ENCODE data around the gene ZNF24. TPM values are rescaled to one million over a fixed set of nuclear protein-coding genes. Genes with fewer than 3 reads are reported as not detected.
A peak's percentile ranks its signal among the peaks of the same experiment; 100 is the strongest.

Gene ZNF24
- total RNA-seq, 6 experiments from 2014 or later = 34.4 to 40.0 (median 36.1) TPM

- peaks cover 23% of the 10 kb centered on the region for H3K27me3 Mint-ChIP-seq (ENCODE audit: insufficient read depth)
- DNase-seq = peak; percentile 42
- peak; percentile 26; the same call in 1 of the 2 replicates for TF ChIP-seq CTCF (IDR thresholded peaks at IDR 0.05)
- peak overlapping the region; percentile 68 for H3K4me3 Mint-ChIP-seq
- peaks cover 15% of the 10 kb centered on the region for H3K4me1 Mint-ChIP-seq (ENCODE audit: low read depth)
- H3K27ac Mint-ChIP-seq = no peak overlapping the region
- H3K36me3 Mint-ChIP-seq (ENCODE audit: low read depth) = no peaks in the 10 kb centered on the region
- peaks cover 9% of the 10 kb centered on the region for H3K9me3 Mint-ChIP-seq
These were observed 33.8 kb upstream of the ZNF24 start for GRCh38 chr18:35377875-35378573.

GRCh38 chr18:35376742-35377695 is 32.8 kb upstream of the ZNF24 start, which contains the start of gene ZNF396:
ZNF396 (minus strand) TSS chr18:35377337; CDS start chr18:35374292, 3,045 bp downstream.
- peaks cover 23% of the 10 kb centered on the region for H3K4me1 Mint-ChIP-seq (ENCODE audit: low read depth)
- peaks cover 23% of the 10 kb centered on the region for H3K27me3 Mint-ChIP-seq (ENCODE audit: insufficient read depth)
- H3K27ac Mint-ChIP-seq = no peak within 1 kb of the TSS
- DNase-seq = no peak
- H3K36me3 Mint-ChIP-seq (ENCODE audit: low read depth) = no peaks in the 10 kb centered on the region
- H3K4me3 Mint-ChIP-seq = peak within 1 kb of the TSS; percentile 68
- TF ChIP-seq CTCF (IDR thresholded peaks at IDR 0.05) = no peak
- H3K9me3 Mint-ChIP-seq = peaks cover 5% of the 10 kb centered on the region

- no peak overlapping the region for H3K27ac Mint-ChIP-seq
- H3K9me3 Mint-ChIP-seq = peaks cover 2% of the 10 kb centered on the region
- TF ChIP-seq CTCF (IDR thresholded peaks at IDR 0.05) = no peak
- peak overlapping the region; percentile 64 for H3K4me3 Mint-ChIP-seq
- no peak for DNase-seq
- H3K27me3 Mint-ChIP-seq (ENCODE audit: insufficient read depth) = peaks cover 20% of the 10 kb centered on the region
- no peaks in the 10 kb centered on the region for H3K36me3 Mint-ChIP-seq (ENCODE audit: low read depth)
- H3K4me1 Mint-ChIP-seq (ENCODE audit: low read depth) = peaks cover 29% of the 10 kb centered on the region
These were observed 32.1 kb upstream of the ZNF24 start for GRCh38 chr18:35376393-35376741.

GRCh38 chr18:35374708-35375107 is 30.5 kb upstream of the ZNF24 start:
- peaks cover 20% of the 10 kb centered on the region for H3K27me3 Mint-ChIP-seq (ENCODE audit: insufficient read depth)
- no peak overlapping the region for H3K27ac Mint-ChIP-seq
- no peak for DNase-seq
- H3K4me3 Mint-ChIP-seq = no peak overlapping the region
- no peaks in the 10 kb centered on the region for H3K9me3 Mint-ChIP-seq
- TF ChIP-seq CTCF (IDR thresholded peaks at IDR 0.05) = no peak
- no peaks in the 10 kb centered on the region for H3K36me3 Mint-ChIP-seq (ENCODE audit: low read depth)
- peaks cover 31% of the 10 kb centered on the region for H3K4me1 Mint-ChIP-seq (ENCODE audit: low read depth)

- TF ChIP-seq CTCF (IDR thresholded peaks at IDR 0.05) = no peak
- H3K36me3 Mint-ChIP-seq (ENCODE audit: low read depth) = no peaks in the 10 kb centered on the region
- H3K27ac Mint-ChIP-seq = peak overlapping the region; percentile 20; the same call in 1 of the 2 replicates
- H3K27me3 Mint-ChIP-seq (ENCODE audit: insufficient read depth) = peaks cover 3% of the 10 kb centered on the region
- H3K4me1 Mint-ChIP-seq (ENCODE audit: low read depth) = peaks cover 16% of the 10 kb centered on the region
- H3K4me3 Mint-ChIP-seq = peak overlapping the region; percentile 22; the same call in 1 of the 2 replicates
- peak; percentile 74 for DNase-seq
- H3K9me3 Mint-ChIP-seq = no peaks in the 10 kb centered on the region
These were observed 27.4 kb upstream of the ZNF24 start for GRCh38 chr18:35371412-35372195.

Measured in HFFc6 (cell line).